ENCODE data around the gene SLC25A19. TPM values are rescaled to one million over a fixed set of nuclear protein-coding genes. Genes with fewer than 3 reads are reported as not detected.

The SLC25A19 gene
- total RNA-seq, 1 experiment from 2014 or later = 39.8 TPM

- no peak for DNase-seq (ENCODE audit: low spot score)
These were observed 47.7 kb downstream of the SLC25A19 start for GRCh38 chr17:75241502-75241901.

- no peak for DNase-seq (ENCODE audit: low spot score)
These were observed 48.1 kb downstream of the SLC25A19 start for GRCh38 chr17:75241143-75241430.

- peak; percentile 48 for DNase-seq (ENCODE audit: low spot score)
These were observed 48.7 kb downstream of the SLC25A19 start for GRCh38 chr17:75240394-75241142.

- DNase-seq (ENCODE audit: low spot score) = no peak
These were observed 49.3 kb downstream of the SLC25A19 start for GRCh38 chr17:75239778-75240393.

- DNase-seq (ENCODE audit: low spot score) = no peak
These were observed 50.0 kb downstream of the SLC25A19 start for GRCh38 chr17:75239214-75239613.

GRCh38 chr17:75238684-75239191 is 50.5 kb downstream of the SLC25A19 start:
- DNase-seq (ENCODE audit: low spot score) = peak; percentile 56

GRCh38 chr17:75238020-75238580 is 51.1 kb downstream of the SLC25A19 start:
- no peak for DNase-seq (ENCODE audit: low spot score)

- DNase-seq (ENCODE audit: low spot score) = no peak
These were observed 51.9 kb downstream of the SLC25A19 start for GRCh38 chr17:75237100-75238014.

- DNase-seq (ENCODE audit: low spot score) = no peak
These were observed 56.4 kb downstream of the SLC25A19 start for GRCh38 chr17:75232786-75233185.

- DNase-seq (ENCODE audit: low spot score) = no peak
These were observed 57.3 kb downstream of the SLC25A19 start for GRCh38 chr17:75231741-75232464.

- DNase-seq (ENCODE audit: low spot score) = no peak
These were observed 58.2 kb downstream of the SLC25A19 start for GRCh38 chr17:75231071-75231470.

- no peak for DNase-seq (ENCODE audit: low spot score)
These were observed 60.4 kb downstream of the SLC25A19 start for GRCh38 chr17:75228847-75229246.

- no peak for DNase-seq (ENCODE audit: low spot score)
These were observed 60.9 kb downstream of the SLC25A19 start for GRCh38 chr17:75228305-75228704.

- no peak for DNase-seq (ENCODE audit: low spot score)
These were observed 61.5 kb downstream of the SLC25A19 start for GRCh38 chr17:75227729-75228128.

GRCh38 chr17:75225016-75225415 is 64.2 kb downstream of the SLC25A19 start:
- no peak for DNase-seq (ENCODE audit: low spot score)

Other genes starting within 250 kb of the SLC25A19 start
- gene ATP5PD, start 242.5 kb downstream of the SLC25A19 start, total RNA-seq (2014; rRNA removed; shearing (Covaris generic)) = 127 and 169 TPM in 2 replicates
- gene KCTD2, start 242.2 kb downstream of the SLC25A19 start, total RNA-seq (2014; rRNA removed; shearing (Covaris generic)) = 8.9 and 9.2 TPM in 2 replicates
- gene SLC16A5, start 201.5 kb downstream of the SLC25A19 start, total RNA-seq (2014; rRNA removed; shearing (Covaris generic)) = 231 and 264 TPM in 2 replicates
- gene ARMC7, start 179.5 kb downstream of the SLC25A19 start, total RNA-seq (2014; rRNA removed; shearing (Covaris generic)) = 18.3 and 18.8 TPM in 2 replicates
- gene NT5C, start 157.7 kb downstream of the SLC25A19 start, total RNA-seq (2014; rRNA removed; shearing (Covaris generic)) = 206 and 233 TPM in 2 replicates
- gene JPT1, start 134.9 kb downstream of the SLC25A19 start, total RNA-seq (2014; rRNA removed; shearing (Covaris generic)) = 232 and 245 TPM in 2 replicates
- 151 and 169 TPM in 2 replicates for gene SUMO2, start 106.5 kb downstream of the SLC25A19 start, total RNA-seq (2014; rRNA removed; shearing (Covaris generic))
- gene NUP85, start 83.8 kb downstream of the SLC25A19 start, total RNA-seq (2014; rRNA removed; shearing (Covaris generic)) = 60.3 and 61.7 TPM in 2 replicates
- 16.4 and 20.7 TPM in 2 replicates for gene GGA3, start 27.8 kb downstream of the SLC25A19 start, total RNA-seq (2014; rRNA removed; shearing (Covaris generic))
- gene MRPS7, start 27.6 kb downstream of the SLC25A19 start, total RNA-seq (2014; rRNA removed; shearing (Covaris generic)) = 77.5 and 77.7 TPM in 2 replicates
- gene MIF4GD, start 18.2 kb downstream of the SLC25A19 start, total RNA-seq (2014; rRNA removed; shearing (Covaris generic)) = 22.8 and 28.8 TPM in 2 replicates
- 135 and 169 TPM in 2 replicates for gene GRB2, start 116.2 kb upstream of the SLC25A19 start, total RNA-seq (2014; rRNA removed; shearing (Covaris generic))
- 34.9 and 50.5 TPM in 2 replicates for gene TMEM94, start 167.2 kb upstream of the SLC25A19 start, total RNA-seq (2014; rRNA removed; shearing (Covaris generic))
- gene CASKIN2, start 226.1 kb upstream of the SLC25A19 start, total RNA-seq (2014; rRNA removed; shearing (Covaris generic)) = 12.3 and 13.6 TPM in 2 replicates
- 108 and 134 TPM in 2 replicates for gene TSEN54, start 227.1 kb upstream of the SLC25A19 start, total RNA-seq (2014; rRNA removed; shearing (Covaris generic))
- 162 and 184 TPM in 2 replicates for gene LLGL2, start 236.3 kb upstream of the SLC25A19 start, total RNA-seq (2014; rRNA removed; shearing (Covaris generic))